MCF 10A (cell line): ENCODE measurements around the gene LRRFIP1. TPM values are rescaled to one million over a fixed set of nuclear protein-coding genes. Genes with fewer than 3 reads are reported as not detected.

Source experiments
- BruUV-seq: library from RNA; stranded (reverse); fragments of 400-500 nt; replicated peaks from 2 replicates; lab custom pipeline; 2021; lab: Mats Ljungman, UMichigan
- CTCF ChIA-PET: fragments of 300-600 bp; sonication (Branson Sonifier 250); formaldehyde crosslinking; extraction: SDS; loops from one replicate; lab custom pipeline; 2021; ENCODE audit warnings: antibody characterized with exemption, inconsistent platforms; lab: Yijun Ruan, JAX
- POLR2A ChIA-PET: fragments of 300-600, 350-650 bp; sonication (Branson Sonifier 250); formaldehyde crosslinking; extraction: SDS; loops from one replicate; lab custom pipeline; 2020; ENCODE audit warnings: antibody characterized with exemption, inconsistent platforms; lab: Yijun Ruan, JAX
- DNase-seq: peaks from one replicate; pipeline ENCODE4 v3.0.0-alpha.2; 2018; ENCODE audit not compliant: unreplicated experiment
- H3K27ac Mint-ChIP-seq: one replicate; pipeline ENCODE4 v1.8.0; 2022; ENCODE audit warnings: mild to moderate bottlenecking, low read depth, mixed read lengths; ENCODE audit not compliant: unreplicated experiment
- H3K27me3 Mint-ChIP-seq: one replicate; pipeline ENCODE4 v1.8.0; 2022; ENCODE audit warnings: mixed read lengths; ENCODE audit not compliant: insufficient read depth, unreplicated experiment
- H3K36me3 Mint-ChIP-seq: one replicate; pipeline ENCODE4 v1.8.0; 2022; ENCODE audit warnings: mild to moderate bottlenecking, moderate library complexity, mixed read lengths; ENCODE audit not compliant: insufficient read depth, unreplicated experiment
- H3K4me1 Mint-ChIP-seq: one replicate; pipeline ENCODE4 v1.8.0; 2022; ENCODE audit warnings: mixed read lengths; ENCODE audit not compliant: insufficient read depth, unreplicated experiment
- H3K4me3 Mint-ChIP-seq: one replicate; pipeline ENCODE4 v1.8.0; 2022; ENCODE audit warnings: mild to moderate bottlenecking, moderate library complexity, mixed read lengths; ENCODE audit not compliant: unreplicated experiment
- H3K9me3 Mint-ChIP-seq: one replicate; pipeline ENCODE4 v1.8.0; 2022; ENCODE audit warnings: mixed read lengths; ENCODE audit not compliant: unreplicated experiment
- intact Hi-C: fragments of 100-400 bp; cut with micrococcal nuclease; formaldehyde crosslinking; loops from 2 replicates; pipeline ENCODE4 v1.14.1; 2022
- total RNA-seq: library from RNA; stranded (reverse); gene quantifications from 2 replicates; pipeline ENCODE4 v1.2.3, GENCODE V29; 2022
- TF ChIP-seq, protein P1 (sequence below): fragments of 200-600 bp; IDR thresholded peaks from one replicate; pipeline ENCODE4 v1.8.0; 2022; ENCODE audit warnings: antibody characterized with exemption, mild to moderate bottlenecking; ENCODE audit not compliant: unreplicated experiment

The LRRFIP1 gene
- total RNA-seq, 1 experiment from 2014 or later = 197 TPM

DNA sequence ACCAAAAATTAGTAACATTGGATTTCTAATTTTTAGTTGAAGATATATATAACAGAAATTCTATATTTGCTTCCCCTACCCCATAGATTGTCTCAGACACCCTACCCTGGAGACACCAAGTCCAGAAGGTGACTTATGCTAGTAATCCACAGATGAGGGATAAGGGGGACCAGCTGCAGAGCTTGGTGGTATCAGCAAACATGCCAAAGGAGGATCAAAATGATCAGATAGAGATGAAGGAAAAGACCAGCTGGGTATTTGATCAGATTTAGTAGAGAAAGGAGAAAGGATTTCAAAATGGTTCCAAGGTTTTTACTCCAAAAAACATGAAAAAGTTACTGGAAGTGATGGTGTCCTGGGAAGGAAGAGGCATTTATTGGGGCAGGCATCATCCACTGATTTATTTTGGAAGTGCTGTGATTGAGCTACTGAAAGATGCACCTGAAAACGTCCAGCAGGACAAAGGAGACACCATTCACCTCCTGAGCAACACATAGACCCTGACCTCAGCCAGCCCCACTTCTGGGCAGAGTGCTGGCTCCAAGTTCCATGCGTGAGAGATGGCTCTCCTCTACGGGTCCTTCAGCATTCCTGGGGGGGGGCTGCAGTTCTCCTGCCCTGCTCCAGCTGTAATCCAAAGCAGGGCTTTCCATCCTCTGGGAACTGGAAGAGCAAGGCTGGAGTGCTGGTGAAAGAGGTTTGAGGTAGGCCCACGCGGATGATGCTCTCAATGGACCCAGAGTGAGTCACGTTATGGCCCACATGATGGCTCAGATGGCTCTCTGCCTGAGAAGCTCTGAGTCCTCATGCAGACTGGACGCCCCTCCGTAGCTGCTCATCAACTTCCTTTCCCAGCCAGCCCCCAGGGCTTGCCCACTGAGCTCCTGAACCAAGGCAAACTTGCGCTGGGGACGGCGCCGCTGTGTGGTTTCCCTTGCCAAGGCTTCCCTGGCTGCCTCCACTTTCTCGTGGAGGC lies 3.7 kb upstream of the LRRFIP1 start:
- BruUV-seq = no TSS peak
- no peaks in the 10 kb centered on the region for H3K36me3 Mint-ChIP-seq
- H3K27me3 Mint-ChIP-seq = peaks cover 40% of the 10 kb centered on the region
- ChIA-PET POLR2A (no interaction called here), CTCF (interaction anchor here (0.6 kb wide), 1 partner anchor 1444 kb away, joined by 4 read pairs; no protein-coding TSS in a partner anchor)
- H3K9me3 Mint-ChIP-seq = no peaks in the 10 kb centered on the region
- no peak for DNase-seq
- TF ChIP-seq, protein P1, sequence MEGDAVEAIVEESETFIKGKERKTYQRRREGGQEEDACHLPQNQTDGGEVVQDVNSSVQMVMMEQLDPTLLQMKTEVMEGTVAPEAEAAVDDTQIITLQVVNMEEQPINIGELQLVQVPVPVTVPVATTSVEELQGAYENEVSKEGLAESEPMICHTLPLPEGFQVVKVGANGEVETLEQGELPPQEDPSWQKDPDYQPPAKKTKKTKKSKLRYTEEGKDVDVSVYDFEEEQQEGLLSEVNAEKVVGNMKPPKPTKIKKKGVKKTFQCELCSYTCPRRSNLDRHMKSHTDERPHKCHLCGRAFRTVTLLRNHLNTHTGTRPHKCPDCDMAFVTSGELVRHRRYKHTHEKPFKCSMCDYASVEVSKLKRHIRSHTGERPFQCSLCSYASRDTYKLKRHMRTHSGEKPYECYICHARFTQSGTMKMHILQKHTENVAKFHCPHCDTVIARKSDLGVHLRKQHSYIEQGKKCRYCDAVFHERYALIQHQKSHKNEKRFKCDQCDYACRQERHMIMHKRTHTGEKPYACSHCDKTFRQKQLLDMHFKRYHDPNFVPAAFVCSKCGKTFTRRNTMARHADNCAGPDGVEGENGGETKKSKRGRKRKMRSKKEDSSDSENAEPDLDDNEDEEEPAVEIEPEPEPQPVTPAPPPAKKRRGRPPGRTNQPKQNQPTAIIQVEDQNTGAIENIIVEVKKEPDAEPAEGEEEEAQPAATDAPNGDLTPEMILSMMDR = no peak
- intact Hi-C loops = no loop called here
- H3K4me1 Mint-ChIP-seq = no peaks in the 10 kb centered on the region
- no peak overlapping the region for H3K4me3 Mint-ChIP-seq
- no peak overlapping the region for H3K27ac Mint-ChIP-seq

DNA sequence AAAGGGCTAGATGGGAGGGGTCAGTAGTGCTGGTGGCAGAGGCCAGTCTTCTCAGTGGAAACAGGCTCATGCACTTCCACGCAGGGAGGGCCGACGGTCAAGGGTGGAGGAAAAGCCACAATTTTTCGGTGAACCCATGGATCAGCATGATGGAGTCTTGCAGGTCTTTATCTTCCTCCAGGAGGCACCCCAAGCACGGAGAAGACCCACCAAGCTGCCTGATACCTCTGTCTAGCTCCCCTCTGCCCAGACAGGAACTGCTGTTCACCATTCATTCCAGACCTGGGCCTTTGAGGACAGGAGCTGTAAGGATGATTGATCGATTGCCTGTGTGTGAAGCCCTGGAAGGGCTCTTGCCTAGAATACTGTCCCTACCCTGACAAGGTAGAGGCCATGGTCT lies 2.8 kb upstream of the LRRFIP1 start:
- BruUV-seq = no TSS peak
- H3K27ac Mint-ChIP-seq = no peak overlapping the region
- no peaks in the 10 kb centered on the region for H3K9me3 Mint-ChIP-seq
- TF ChIP-seq, protein P1 = no peak
- ChIA-PET POLR2A (no interaction called here), CTCF (interaction anchor here (1.6 kb wide), 1 partner anchor 65 kb away, joined by 5 read pairs; no protein-coding TSS in a partner anchor)
- H3K4me1 Mint-ChIP-seq = no peaks in the 10 kb centered on the region
- no peak overlapping the region for H3K4me3 Mint-ChIP-seq
- H3K36me3 Mint-ChIP-seq = no peaks in the 10 kb centered on the region
- no peak for DNase-seq
- intact Hi-C loops = no loop called here
- peaks cover 41% of the 10 kb centered on the region for H3K27me3 Mint-ChIP-seq

DNA sequence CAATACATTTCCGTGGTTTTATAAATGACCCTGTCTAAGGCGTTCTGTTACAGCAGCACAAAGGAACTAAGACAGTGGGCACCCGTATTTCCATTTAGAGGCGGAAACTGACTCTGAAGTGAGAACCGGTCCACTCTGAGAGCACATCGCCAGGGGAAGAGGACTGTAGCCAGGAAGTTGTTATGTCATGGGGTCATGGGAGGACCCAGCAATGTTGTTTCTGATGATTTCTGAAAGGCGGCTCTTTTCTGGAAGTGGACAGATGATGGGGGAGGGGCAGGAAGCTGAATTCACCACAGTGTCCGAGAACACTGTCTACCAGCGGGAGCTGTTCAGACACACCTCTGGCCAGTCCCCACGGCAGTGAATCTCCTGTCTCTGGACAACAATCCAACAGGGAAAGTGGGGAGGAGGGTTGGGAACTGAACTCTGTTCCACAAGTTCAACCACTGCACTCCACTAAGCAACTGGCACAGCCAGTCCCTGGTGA lies 2.1 kb upstream of the LRRFIP1 start:
- DNase-seq = no peak
- no TSS peak for BruUV-seq
- Mint-ChIP-seq H3K27me3 (peaks cover 41% of the 10 kb centered on the region), H3K9me3 (no peaks in the 10 kb centered on the region), H3K36me3 (no peaks in the 10 kb centered on the region), H3K27ac (peak overlapping the region; percentile 59), H3K4me3 (no peak overlapping the region), H3K4me1 (no peaks in the 10 kb centered on the region)
- TF ChIP-seq, protein P1 = no peak
- POLR2A ChIA-PET = interaction anchor here (0.7 kb wide), 1 partner anchor 335 kb away, joined by 3 read pairs; no protein-coding TSS in a partner anchor
- CTCF ChIA-PET = interaction anchor here (1.6 kb wide), 1 partner anchor 64 kb away, joined by 5 read pairs; no protein-coding TSS in a partner anchor
- intact Hi-C loops = no loop called here

DNA sequence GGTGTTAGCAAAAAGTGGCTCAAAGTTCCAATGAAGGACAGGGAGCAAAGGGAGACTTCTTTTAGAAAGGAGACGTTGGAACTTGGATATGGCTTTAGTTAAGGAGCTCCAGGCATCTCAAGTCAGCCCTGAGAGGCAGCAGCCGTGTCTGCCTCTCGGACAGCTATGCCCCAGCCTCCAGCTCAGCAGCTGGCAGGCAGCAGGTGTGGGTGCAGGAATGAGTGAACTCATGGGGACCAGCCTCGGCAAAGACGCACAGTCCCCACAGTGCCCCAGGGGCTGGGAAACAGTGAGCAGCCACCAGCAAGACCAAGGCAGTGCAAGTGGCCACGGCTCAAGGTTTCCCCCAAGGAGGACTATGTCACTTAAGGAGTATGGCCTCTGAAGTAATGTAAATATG lies 1.6 kb upstream of the LRRFIP1 start:
- POLR2A ChIA-PET = interaction anchor here (0.7 to 0.9 kb wide), 2 partner anchors 102 to 335 kb away, joined by 3 read pairs; no protein-coding TSS in a partner anchor
- intact Hi-C loops = no loop called here
- peak overlapping the region; percentile 59 for H3K27ac Mint-ChIP-seq
- H3K4me1 Mint-ChIP-seq = no peaks in the 10 kb centered on the region
- no TSS peak for BruUV-seq
- DNase-seq = no peak
- no peaks in the 10 kb centered on the region for H3K36me3 Mint-ChIP-seq
- CTCF ChIA-PET = interaction anchor here (1.6 kb wide), 1 partner anchor 64 kb away, joined by 5 read pairs; no protein-coding TSS in a partner anchor
- no peaks in the 10 kb centered on the region for H3K9me3 Mint-ChIP-seq
- peaks cover 41% of the 10 kb centered on the region for H3K27me3 Mint-ChIP-seq
- TF ChIP-seq, protein P1 = no peak
- H3K4me3 Mint-ChIP-seq = peak overlapping the region; percentile 65
